SKM-1 (cell line): Measurements from ENCODE around the gene KCNG3.
A peak's percentile ranks its signal among the peaks of the same experiment; 100 is the strongest.

Experiments
- DNase-seq: peaks from one replicate; lab custom pipeline; 2025; ENCODE audit not compliant: unreplicated experiment; lab: John Stamatoyannopoulos, UW

KCNG3 gene

GRCh38 chr2:42493468-42494354 is at the start of gene KCNG3:
Gene KCNG3 (minus strand): TSS chr2:42493982. CDS start chr2:42493501, 481 bp downstream.
- peak; percentile 56 for DNase-seq

GRCh38 chr2:42542871-42543270 is 49.1 kb upstream of the KCNG3 start:
- no peak for DNase-seq

GRCh38 chr2:42537493-42537892 is 43.7 kb upstream of the KCNG3 start:
- no peak for DNase-seq

GRCh38 chr2:42532397-42532796 is 38.6 kb upstream of the KCNG3 start:
- no peak for DNase-seq

GRCh38 chr2:42523341-42523740 is 29.6 kb upstream of the KCNG3 start:
- DNase-seq: no peak

GRCh38 chr2:42522035-42522434 is 28.3 kb upstream of the KCNG3 start:
- DNase-seq: no peak

GRCh38 chr2:42519624-42520023 is 25.8 kb upstream of the KCNG3 start:
- no peak for DNase-seq

GRCh38 chr2:42516418-42516901 is 22.7 kb upstream of the KCNG3 start:
- DNase-seq: no peak

GRCh38 chr2:42513252-42513918 is 19.6 kb upstream of the KCNG3 start:
- DNase-seq: no peak

GRCh38 chr2:42510608-42511243 is 16.9 kb upstream of the KCNG3 start:
- no peak for DNase-seq

GRCh38 chr2:42510191-42510590 is 16.4 kb upstream of the KCNG3 start:
- no peak for DNase-seq

- no peak for DNase-seq
Observed at GRCh38 chr2:42504364-42505230, 10.8 kb upstream of the KCNG3 start.

GRCh38 chr2:42503291-42503690 is 9.5 kb upstream of the KCNG3 start:
- no peak for DNase-seq

GRCh38 chr2:42498497-42498896 is 4.7 kb upstream of the KCNG3 start:
- no peak for DNase-seq

GRCh38 chr2:42495611-42496010 is 1.8 kb upstream of the KCNG3 start:
- DNase-seq: no peak

GRCh38 chr2:42495234-42495581 is 1.4 kb upstream of the KCNG3 start:
- DNase-seq: no peak

- DNase-seq: peak; percentile 70
Observed at GRCh38 chr2:42494355-42495233, 812 bp upstream of the KCNG3 start.

- no peak for DNase-seq
Observed at GRCh38 chr2:42492691-42493467, 903 bp downstream of the KCNG3 start.

GRCh38 chr2:42488297-42488696 is 5.5 kb downstream of the KCNG3 start:
- no peak for DNase-seq
